ENCODE results near the gene TEX48. TPM values are rescaled to one million over a fixed set of nuclear protein-coding genes. Genes with fewer than 3 reads are reported as not detected.

The TEX48 gene, protein sequence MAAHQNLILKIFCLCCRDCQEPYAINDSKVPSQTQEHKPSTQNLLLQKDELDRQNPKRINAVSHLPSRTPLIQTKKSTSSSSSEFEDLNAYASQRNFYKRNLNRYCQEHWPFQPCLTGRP
- not detected in 2 replicates for total RNA-seq

DNA sequence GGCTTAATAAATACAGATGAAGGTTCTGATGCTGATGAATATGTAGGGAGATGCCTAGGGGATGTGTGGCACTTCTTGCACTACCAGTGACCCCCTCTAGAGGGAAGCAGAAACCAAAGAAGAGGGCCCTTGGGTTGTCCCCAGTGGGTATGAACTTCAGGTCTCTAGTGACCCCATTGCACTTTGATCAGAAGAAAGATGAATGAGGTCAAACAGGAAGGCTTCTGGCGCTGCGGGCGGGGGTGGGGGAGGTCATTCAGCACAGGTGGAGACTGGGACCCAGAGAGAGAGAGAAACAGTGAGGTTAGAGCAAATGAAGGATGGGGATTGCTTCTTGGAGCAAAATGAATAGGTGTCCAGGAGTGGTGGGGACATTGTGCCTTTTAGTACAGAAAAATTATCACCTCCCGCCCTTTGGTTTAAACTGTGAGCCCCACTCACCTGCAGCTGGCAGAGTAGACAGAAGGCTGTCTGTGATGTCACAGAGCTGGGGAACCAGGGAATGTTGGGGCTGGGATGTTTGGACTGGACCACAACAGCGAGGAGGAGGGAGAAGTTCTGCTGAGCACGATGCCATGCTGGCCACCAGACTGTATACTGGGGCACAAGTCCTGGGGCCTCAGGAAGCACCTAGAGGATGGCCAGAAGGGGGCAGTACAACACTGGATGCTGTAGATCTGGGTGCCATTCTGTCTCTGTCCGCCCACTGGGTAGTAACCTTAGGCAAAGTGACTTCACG is at the start of gene TEX48:
TSS of gene TEX48 (minus strand) at position 599 of the 739 bp plus-strand sequence. CDS start 10,469 bp downstream, outside the sequence.

DNA sequence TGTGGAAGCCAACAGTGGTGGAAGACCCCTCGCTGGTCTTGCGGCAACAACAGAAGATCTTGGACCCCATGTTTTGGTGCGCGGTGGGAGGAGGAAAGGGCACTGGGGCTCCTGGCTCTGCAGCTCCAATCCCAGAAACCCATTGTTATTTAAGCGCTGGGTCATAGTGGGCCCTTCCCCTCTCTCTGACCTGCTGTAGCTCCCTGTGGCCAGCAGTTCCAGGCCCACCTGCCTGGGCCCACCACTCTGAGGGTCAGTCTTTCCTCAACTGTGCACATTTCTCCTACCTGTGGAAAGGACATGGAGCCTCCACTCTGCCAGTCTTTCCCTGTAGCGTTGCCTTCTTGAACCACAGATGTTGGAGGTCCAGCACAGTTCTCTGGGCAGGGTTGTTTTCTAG is 24.3 kb downstream of the TEX48 start, which contains the start of gene TEX53:
TSS of gene TEX53 (minus strand) at position 101 of the 400 bp plus-strand sequence. CDS start at position 70, 31 bp downstream.

Other genes starting within 250 kb of the TEX48 start
- 1.3 and 2.2 TPM in 2 replicates for gene WHRN, start 176.7 kb downstream of the TEX48 start, total RNA-seq
- 108 and 111 TPM in 2 replicates for gene ATP6V1G1, start 94.4 kb downstream of the TEX48 start, total RNA-seq
- 4.1 and 14.2 TPM in 2 replicates for gene TMEM268, start 70.9 kb downstream of the TEX48 start, total RNA-seq
- not detected in 2 replicates for gene TEX53, start 24.4 kb downstream of the TEX48 start, total RNA-seq
- gene TNFSF15, start 123.8 kb upstream of the TEX48 start, total RNA-seq: 0.26 and 0.35 TPM in 2 replicates
- gene TNFSF8, start 248.4 kb upstream of the TEX48 start, total RNA-seq: not detected in 2 replicates